Epithelial cell of proximal tubule (primary cell): Measurements from ENCODE around the gene ZIC4. TPM values are rescaled to one million over a fixed set of nuclear protein-coding genes. Genes with fewer than 3 reads are reported as not detected.

Experiments
- DNase-seq: peaks from one replicate; pipeline ENCODE4 v3.0.0-alpha.2; 2011; ENCODE audit warnings: low read depth
- H3K4me3 ChIP-seq: 2 replicates; pipeline ENCODE4 v1.5.1; 2011; ENCODE audit warnings: low read depth, mild to moderate bottlenecking, low read length
- total RNA-seq: library from RNA; depleted of rRNA; stranded (reverse); fragments of >200 nt; gene quantifications from 2 replicates; pipeline ENCODE4 v1.2.3, GENCODE V29; 2015
- TF ChIP-seq, protein P1 (sequence below): conservative IDR thresholded peaks from 2 replicates; pipeline ENCODE4 v1.5.1; 2012; ENCODE audit warnings: low read depth, mild to moderate bottlenecking, low read length

ZIC4 gene
- total RNA-seq, 1 donor from 2014 or later, result not detected

DNA sequence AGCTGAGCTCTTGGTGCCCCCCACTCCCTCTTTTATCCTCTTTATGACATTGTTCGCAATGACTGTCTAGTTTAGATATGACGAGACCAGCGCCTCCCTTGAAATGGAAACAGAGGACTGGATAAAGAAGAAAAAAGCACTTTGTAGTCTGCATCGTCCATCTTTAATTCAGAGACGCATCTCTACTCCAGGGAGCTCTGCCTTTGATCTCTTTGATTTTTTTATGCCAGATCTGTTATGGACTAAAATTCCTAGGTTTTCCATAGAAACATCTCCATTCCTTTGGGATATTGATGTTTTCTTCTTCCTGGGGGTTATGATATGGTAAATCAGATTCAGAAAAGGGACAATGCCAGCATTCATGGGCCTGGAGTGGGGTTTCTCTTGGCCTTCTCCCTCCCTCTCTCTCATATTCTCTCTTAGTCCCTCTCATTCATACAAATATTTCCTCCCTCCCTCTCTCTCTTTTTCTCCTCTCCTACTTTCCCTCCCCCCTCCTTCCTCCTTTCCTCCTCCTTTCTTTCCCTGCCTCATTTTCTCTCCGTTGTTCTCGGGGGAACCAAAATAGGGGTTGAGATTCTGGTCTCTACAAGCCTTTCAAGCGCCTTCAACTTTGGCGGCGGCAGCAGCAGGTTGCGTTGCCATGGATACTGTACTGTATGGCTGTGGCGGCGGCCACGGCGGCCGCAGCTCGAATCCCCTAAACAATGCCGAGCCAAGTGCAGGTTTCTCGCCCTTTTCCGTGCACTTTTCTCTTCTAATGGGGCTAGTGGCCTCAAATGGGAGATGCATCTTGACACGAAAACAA is 45.5 kb downstream of the ZIC4 start:
- TF ChIP-seq, protein P1, sequence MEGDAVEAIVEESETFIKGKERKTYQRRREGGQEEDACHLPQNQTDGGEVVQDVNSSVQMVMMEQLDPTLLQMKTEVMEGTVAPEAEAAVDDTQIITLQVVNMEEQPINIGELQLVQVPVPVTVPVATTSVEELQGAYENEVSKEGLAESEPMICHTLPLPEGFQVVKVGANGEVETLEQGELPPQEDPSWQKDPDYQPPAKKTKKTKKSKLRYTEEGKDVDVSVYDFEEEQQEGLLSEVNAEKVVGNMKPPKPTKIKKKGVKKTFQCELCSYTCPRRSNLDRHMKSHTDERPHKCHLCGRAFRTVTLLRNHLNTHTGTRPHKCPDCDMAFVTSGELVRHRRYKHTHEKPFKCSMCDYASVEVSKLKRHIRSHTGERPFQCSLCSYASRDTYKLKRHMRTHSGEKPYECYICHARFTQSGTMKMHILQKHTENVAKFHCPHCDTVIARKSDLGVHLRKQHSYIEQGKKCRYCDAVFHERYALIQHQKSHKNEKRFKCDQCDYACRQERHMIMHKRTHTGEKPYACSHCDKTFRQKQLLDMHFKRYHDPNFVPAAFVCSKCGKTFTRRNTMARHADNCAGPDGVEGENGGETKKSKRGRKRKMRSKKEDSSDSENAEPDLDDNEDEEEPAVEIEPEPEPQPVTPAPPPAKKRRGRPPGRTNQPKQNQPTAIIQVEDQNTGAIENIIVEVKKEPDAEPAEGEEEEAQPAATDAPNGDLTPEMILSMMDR, result no peak
- no peak for DNase-seq
- no peak overlapping the region for H3K4me3 ChIP-seq

DNA sequence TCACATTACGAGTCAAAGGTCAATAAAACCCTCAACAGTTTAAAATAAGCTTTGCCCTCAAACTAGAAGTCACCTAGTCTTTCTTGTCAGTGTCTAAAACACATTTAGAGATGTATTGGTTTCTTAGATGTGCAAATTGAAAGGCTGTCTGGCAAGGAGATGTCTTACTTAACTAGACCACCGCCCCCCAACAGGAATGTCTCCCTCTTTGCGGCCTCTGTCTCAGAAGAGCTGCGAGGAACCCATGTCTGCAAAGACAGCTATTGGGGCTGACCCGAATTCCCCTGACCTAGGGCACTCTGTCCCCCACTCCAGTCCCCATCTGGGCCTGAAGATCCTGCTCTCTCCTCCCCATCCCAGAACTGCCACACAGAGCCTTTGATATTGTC is 46.3 kb downstream of the ZIC4 start:
- TF ChIP-seq, protein P1, result no peak
- no peak overlapping the region for H3K4me3 ChIP-seq
- no peak for DNase-seq

DNA sequence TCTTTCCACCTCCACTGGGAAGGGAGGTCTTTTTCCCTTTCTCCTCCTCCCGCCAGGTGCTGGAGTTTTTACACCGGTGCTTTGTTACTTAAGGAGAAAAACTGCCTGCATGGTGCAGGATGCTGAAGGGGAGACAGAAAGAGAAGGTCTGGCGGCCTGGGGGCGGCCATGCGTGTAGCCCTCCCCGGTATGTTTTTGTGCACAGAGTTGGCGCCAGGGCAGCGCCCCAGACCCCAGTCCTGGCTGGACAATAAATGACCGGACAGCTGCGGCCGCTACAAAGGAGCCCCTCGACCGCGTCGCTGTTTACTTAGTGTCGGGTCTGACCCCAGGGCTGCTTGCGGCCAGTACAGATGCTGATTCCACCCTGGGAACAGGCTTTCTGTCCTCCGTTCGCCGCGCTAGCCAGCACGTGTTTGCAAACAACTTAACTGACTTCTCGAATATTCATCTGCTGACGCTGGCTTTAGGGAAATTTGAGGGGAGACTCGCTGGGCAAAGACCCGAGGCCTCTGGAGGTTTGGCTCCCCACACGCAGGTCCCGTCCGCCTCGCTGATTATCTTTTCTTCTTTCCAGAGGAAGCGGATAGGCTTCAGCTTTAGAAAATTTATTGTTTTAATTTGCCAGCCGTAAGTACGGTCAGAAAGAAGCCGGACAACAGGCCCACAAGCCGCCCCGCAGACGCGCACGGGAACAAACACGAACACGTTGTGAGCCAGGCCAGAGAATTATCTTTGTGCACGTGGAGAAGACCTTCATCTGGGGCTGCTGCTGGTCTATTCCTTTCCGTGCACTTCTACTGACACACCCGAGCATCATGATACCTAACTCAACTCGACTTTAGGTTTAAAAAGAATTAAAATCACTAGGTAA is 46.9 kb downstream of the ZIC4 start:
- DNase-seq, result no peak
- no peak overlapping the region for H3K4me3 ChIP-seq
- TF ChIP-seq, protein P1, result no peak

DNA sequence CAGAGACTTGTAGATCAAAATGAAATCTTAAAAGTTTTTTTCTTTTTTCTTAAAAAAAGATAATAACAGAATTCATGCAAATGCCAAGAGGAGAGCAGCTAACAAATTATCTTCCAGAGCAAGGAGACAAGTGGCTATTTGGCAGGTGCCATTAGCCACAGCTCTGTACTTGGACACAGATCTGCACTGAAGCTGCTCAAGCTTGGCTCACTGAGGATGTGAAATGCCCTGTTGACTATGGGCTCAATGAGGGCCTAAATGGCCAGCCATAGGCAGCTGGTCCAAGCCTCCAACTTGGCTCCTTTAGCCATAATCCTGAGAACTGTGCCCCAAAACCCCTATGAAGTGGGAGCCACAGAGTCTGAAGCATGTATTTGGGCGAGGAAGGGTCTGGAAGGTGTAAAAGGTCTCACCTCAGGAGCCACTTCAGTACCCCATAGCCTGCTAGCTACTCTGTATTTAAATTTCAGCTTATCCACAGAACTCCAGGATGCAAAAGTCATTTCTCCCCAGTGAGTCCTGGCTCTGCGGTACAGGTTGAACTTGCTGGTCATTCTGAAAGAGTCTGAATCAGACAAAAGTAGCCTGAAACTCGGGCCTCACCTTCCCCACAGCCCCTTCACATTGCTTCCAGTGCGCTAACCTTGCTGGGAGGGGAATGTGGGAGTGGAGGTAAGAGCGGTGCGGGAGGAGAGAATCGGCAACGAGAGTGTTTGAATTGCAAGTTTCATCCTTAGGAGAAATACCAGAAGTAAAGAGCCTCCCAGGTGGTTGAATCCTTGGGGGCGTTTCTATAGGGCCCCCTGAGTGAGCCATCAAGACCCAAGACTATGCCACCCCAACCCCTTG is 48.0 kb downstream of the ZIC4 start:
- TF ChIP-seq, protein P1, result no peak
- H3K4me3 ChIP-seq, result no peak overlapping the region
- DNase-seq, result no peak

DNA sequence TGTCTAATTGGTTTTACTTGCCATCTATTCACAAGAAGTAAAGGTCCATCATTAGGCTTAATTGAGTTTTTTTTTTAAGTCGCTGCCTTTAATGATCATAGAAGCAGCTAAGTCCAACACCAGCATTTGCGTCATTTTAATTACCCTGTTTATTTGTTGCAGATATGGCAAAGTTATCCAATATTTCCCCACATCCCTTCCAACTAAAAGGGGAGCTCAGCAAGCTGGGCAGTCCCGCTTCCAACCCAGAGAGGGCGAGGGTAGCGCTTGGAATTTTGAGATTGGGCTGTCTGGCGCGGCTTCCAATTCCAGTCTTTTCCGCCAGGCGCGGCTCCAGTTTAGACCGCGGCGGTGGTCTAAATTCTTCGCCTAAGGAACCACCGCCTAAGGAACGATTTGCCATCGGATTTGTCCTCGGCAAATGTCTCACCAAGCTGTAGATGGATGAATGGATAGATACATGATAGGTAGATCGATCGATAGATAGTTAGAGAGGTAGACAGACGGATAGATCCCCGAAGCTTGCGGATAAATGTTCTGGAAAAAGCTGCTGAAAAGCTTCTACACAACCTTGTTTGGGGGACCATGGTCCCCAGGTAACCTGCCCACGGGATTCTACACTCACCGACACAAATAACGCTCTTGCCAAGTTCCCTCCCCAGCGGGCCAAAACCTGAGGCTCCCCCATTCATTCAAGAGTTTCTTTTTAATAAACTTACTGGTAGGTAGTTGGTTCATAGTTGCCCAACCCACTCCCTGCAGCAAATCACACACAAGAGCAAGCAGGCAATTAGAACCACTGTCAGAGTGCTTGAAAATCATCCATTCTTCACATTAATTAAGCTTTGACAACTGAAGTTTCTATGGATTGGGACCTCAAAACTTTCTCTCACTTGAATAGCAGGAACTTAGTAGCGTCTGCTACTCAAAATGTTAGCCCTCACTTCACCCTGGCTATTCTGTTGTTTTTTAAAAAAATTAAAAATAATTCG is 49.1 kb downstream of the ZIC4 start:
- no peak for DNase-seq
- no peak overlapping the region for H3K4me3 ChIP-seq
- TF ChIP-seq, protein P1, result no peak
